Natural killer cell (primary cell): Measurements from ENCODE around the gene ATRNL1. TPM values are rescaled to one million over a fixed set of nuclear protein-coding genes. Genes with fewer than 3 reads are reported as not detected.

Experiments
- ATAC-seq, 3 donors: fragments of 150-1000 bp in 2 of 3; fragments of 200-7000 bp in 1 of 3; cut with Tn5 transposase; 1 replicate in 1 of 3; 2 replicates in 2 of 3; pipeline ENCODE4 v1.10.0; 2021; ENCODE audit warnings: mild to moderate bottlenecking in 2 of 3, moderate library complexity in 2 of 3
- DNase-seq, 2 donors: peaks; one replicate each; pipeline versions ENCODE4 v3.0.0 to v3.0.0-alpha.2; 2013 to 2021; ENCODE audit warnings: mixed read lengths in 1 of 2
- H3K27ac ChIP-seq: one replicate; pipeline ENCODE4 v1.5.1; 2013; ENCODE audit warnings: mild to moderate bottlenecking, low read length
- H3K27me3 ChIP-seq: one replicate; pipeline ENCODE4 v1.6.1; 2013; ENCODE audit warnings: low read length; ENCODE audit not compliant: control insufficient read depth, insufficient read depth
- H3K36me3 ChIP-seq: one replicate; pipeline ENCODE4 v1.6.1; 2013; ENCODE audit warnings: low read length; ENCODE audit not compliant: control insufficient read depth, insufficient read depth
- H3K4me1 ChIP-seq: one replicate; pipeline ENCODE4 v1.6.1; 2013; ENCODE audit warnings: low read length; ENCODE audit not compliant: control insufficient read depth, insufficient read depth
- H3K4me3 ChIP-seq: one replicate; pipeline ENCODE4 v1.5.1; 2013; ENCODE audit warnings: low read length
- H3K9me3 ChIP-seq: one replicate; pipeline ENCODE4 v1.6.1; 2013; ENCODE audit warnings: low read length; ENCODE audit not compliant: control insufficient read depth, insufficient read depth
- H3K27ac Mint-ChIP-seq, 2 donors: one replicate each; pipeline ENCODE4 v1.8.0; 2022; ENCODE audit warnings: mild to moderate bottlenecking in 2 of 2, mixed read lengths in 2 of 2, moderate library complexity in 1 of 2
- H3K27me3 Mint-ChIP-seq, 2 donors: one replicate each; pipeline ENCODE4 v1.8.0; 2022; ENCODE audit warnings: low read depth in 2 of 2, mixed read lengths in 2 of 2
- H3K36me3 Mint-ChIP-seq: one replicate; pipeline ENCODE4 v1.8.0; 2022; ENCODE audit warnings: mixed read lengths
- H3K4me1 Mint-ChIP-seq, 2 donors: one replicate each; pipeline ENCODE4 v1.8.0; 2022; ENCODE audit warnings: mixed read lengths in 2 of 2
- H3K4me3 Mint-ChIP-seq: one replicate; pipeline ENCODE4 v1.8.0; 2022; ENCODE audit warnings: mild to moderate bottlenecking, moderate library complexity, mixed read lengths
- H3K9me3 Mint-ChIP-seq, 2 donors: one replicate each; pipeline ENCODE4 v1.8.0; 2022; ENCODE audit warnings: mixed read lengths in 2 of 2
- CTCF ChIP-seq: fragments of 200-600 bp; IDR thresholded peaks from one replicate; pipeline ENCODE4 v1.8.0; 2022; ENCODE audit warnings: antibody characterized with exemption
- WGBS: methylation state at CpG from one replicate; pipeline ENCODE4 v1.1.7; 2013; ENCODE audit warnings: missing lambda C conversion rate; ENCODE audit not compliant: insufficient coverage; 5-methylcytosine and 5-hydroxymethylcytosine counted together
- intact Hi-C: fragments of 100-400 bp; cut with micrococcal nuclease; formaldehyde crosslinking; loops from one replicate; pipeline ENCODE4 v1.14.2; 2022
- total RNA-seq, 4 donors: library from RNA; stranded (reverse); fragments of 120-200 nt in 1 of 4; gene quantifications; one replicate each; pipeline versions ENCODE4 v1.2.3 to v1.2.4, GENCODE V29; 2013 to 2022

ATRNL1 gene
- total RNA-seq, 3 donors from 2014 or later (not counting 1 experiment from before 2014, with no cell fraction given) = not detected

DNA sequence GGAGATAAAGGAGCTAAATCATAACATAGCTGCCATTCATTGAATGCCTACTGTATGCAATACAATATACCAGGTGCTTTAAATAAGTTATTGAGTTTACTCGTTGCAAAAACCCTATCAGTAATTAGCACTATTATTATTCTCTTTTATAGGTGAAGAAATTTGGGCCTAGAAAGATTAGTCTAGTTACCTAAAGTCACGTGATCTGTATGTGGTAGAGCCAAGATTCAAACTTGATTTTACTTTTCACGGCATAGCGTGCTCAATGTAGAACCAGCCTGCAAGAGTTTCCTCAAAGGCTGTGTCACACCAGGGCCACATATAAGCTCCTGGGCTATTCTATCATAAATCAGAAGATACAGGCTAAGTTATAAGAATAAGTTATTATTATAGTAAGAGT, 740.0 kb downstream of the ATRNL1 start:
- H3K27ac ChIP-seq = no peak overlapping the region
- H3K36me3 Mint-ChIP-seq = no peaks in the 10 kb centered on the region
- intact Hi-C loops = no loop called here
- H3K36me3 ChIP-seq = no peaks in the 10 kb centered on the region
- no peaks in the 10 kb centered on the region for H3K9me3 ChIP-seq
- WGBS = 58% methylated on average over 3 of the region's 4 CpGs
- H3K9me3 Mint-ChIP-seq = peaks cover 10 to 14% of the 10 kb centered on the region in 2 donors
- H3K4me3 Mint-ChIP-seq = no peak overlapping the region
- TF ChIP-seq CTCF = no peak
- H3K4me1 ChIP-seq = no peaks in the 10 kb centered on the region
- ATAC-seq (no peak), DNase-seq (no peak)
- H3K27ac Mint-ChIP-seq = no peak overlapping the region
- H3K27me3 ChIP-seq = no peaks in the 10 kb centered on the region
- no peaks in the 10 kb centered on the region for H3K4me1 Mint-ChIP-seq
- H3K27me3 Mint-ChIP-seq = no peaks in the 10 kb centered on the region
- no peak overlapping the region for H3K4me3 ChIP-seq

- ATAC-seq = no peak
- no peak overlapping the region for H3K4me3 Mint-ChIP-seq
Measured at GRCh38 chr10:115844591-115844990, 751.4 kb downstream of the ATRNL1 start.

GRCh38 chr10:115845921-115846320, 752.8 kb downstream of the ATRNL1 start:
- Histone ChIP-seq H3K4me1 (no peaks in the 10 kb centered on the region), H3K27ac (no peak overlapping the region), H3K27me3 (no peaks in the 10 kb centered on the region), H3K9me3 (no peaks in the 10 kb centered on the region), H3K36me3 (no peaks in the 10 kb centered on the region), H3K4me3 (no peak overlapping the region)
- TF ChIP-seq CTCF = no peak
- no peaks in the 10 kb centered on the region for H3K36me3 Mint-ChIP-seq
- no peak overlapping the region for H3K4me3 Mint-ChIP-seq
- no peaks in the 10 kb centered on the region for H3K27me3 Mint-ChIP-seq
- no CpG with 5 or more reads among the region's 1 CpG for WGBS
- DNase-seq = no peak
- no peak for ATAC-seq
- H3K9me3 Mint-ChIP-seq = peaks cover 6 to 9% of the 10 kb centered on the region in 2 donors
- intact Hi-C loops = no loop called here
- no peak overlapping the region for H3K27ac Mint-ChIP-seq
- H3K4me1 Mint-ChIP-seq = no peaks in the 10 kb centered on the region

More at GRCh38 chr10:115844591-115844990, 751.4 kb downstream of the ATRNL1 start:
- Histone ChIP-seq H3K27me3 (no peaks in the 10 kb centered on the region), H3K27ac (no peak overlapping the region), H3K36me3 (no peaks in the 10 kb centered on the region), H3K9me3 (no peaks in the 10 kb centered on the region), H3K4me1 (no peaks in the 10 kb centered on the region), H3K4me3 (no peak overlapping the region)
- H3K27ac Mint-ChIP-seq = no peak overlapping the region
- 74% methylated on average over 3 of the region's 3 CpGs for WGBS
- intact Hi-C loops = no loop called here
- H3K4me1 Mint-ChIP-seq = no peaks in the 10 kb centered on the region
- no peak for DNase-seq
- H3K9me3 Mint-ChIP-seq = peaks cover 6 to 9% of the 10 kb centered on the region in 2 donors
- H3K36me3 Mint-ChIP-seq = no peaks in the 10 kb centered on the region
- no peak for TF ChIP-seq CTCF
- no peaks in the 10 kb centered on the region for H3K27me3 Mint-ChIP-seq

DNA sequence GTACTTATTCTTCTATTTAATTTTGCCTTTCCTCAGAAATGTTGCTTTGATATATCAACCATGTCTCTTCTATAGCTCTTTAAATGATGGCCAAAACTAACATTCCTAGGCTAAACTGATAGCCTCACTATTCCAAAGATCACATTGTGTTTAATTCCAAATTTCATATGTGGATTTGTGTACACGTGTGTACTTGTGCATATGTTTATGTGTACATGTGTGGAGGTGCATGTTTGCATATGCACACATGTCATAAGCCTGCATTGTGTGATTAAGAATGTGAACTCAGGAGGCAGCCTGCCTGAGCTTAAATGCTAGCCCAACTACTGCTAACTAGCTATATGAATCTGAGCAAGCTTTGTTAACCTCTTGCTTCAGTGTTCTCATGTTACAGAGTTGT, 753.4 kb downstream of the ATRNL1 start:
- no peaks in the 10 kb centered on the region for H3K36me3 Mint-ChIP-seq
- no peak for TF ChIP-seq CTCF
- intact Hi-C loops = no loop called here
- Histone ChIP-seq H3K4me1 (no peaks in the 10 kb centered on the region), H3K36me3 (no peaks in the 10 kb centered on the region), H3K27me3 (no peaks in the 10 kb centered on the region), H3K27ac (no peak overlapping the region), H3K4me3 (no peak overlapping the region), H3K9me3 (no peaks in the 10 kb centered on the region)
- peaks cover 6 to 9% of the 10 kb centered on the region in 2 donors for H3K9me3 Mint-ChIP-seq
- WGBS = 91% methylated on average over 1 of the region's 1 CpG
- no peak overlapping the region for H3K27ac Mint-ChIP-seq
- H3K27me3 Mint-ChIP-seq = no peaks in the 10 kb centered on the region
- H3K4me1 Mint-ChIP-seq = no peaks in the 10 kb centered on the region
- no peak for DNase-seq
- no peak overlapping the region for H3K4me3 Mint-ChIP-seq
- ATAC-seq = no peak
